SH-SY5Y (cell line): Measurements from ENCODE around the gene C8A.

Source experiments
- GATA2 ChIP-seq: IDR thresholded peaks from 2 replicates; pipeline ENCODE4 v1.6.1; 2011; ENCODE audit warnings: mild to moderate bottlenecking, low read depth, low read length
- GATA3 ChIP-seq: IDR thresholded peaks from 2 replicates; pipeline ENCODE4 v1.6.1; 2011; ENCODE audit warnings: low read depth, mild to moderate bottlenecking, low read length, moderate library complexity

Gene C8A

GRCh38 chr1:56940039-56940438 lies 85.4 kb downstream of the C8A start:
- TF ChIP-seq GATA2 (no peak), GATA3 (no peak)

- TF ChIP-seq GATA3 (no peak), GATA2 (no peak)
Measured at GRCh38 chr1:56948403-56949023, 93.9 kb downstream of the C8A start.

GRCh38 chr1:56952501-56952900 lies 97.9 kb downstream of the C8A start:
- TF ChIP-seq GATA3, result no peak
- no peak for TF ChIP-seq GATA2

- TF ChIP-seq GATA3, result no peak
- TF ChIP-seq GATA2, result no peak
Measured at GRCh38 chr1:56953386-56953785, 98.8 kb downstream of the C8A start.

GRCh38 chr1:56954664-56955063 lies 100.1 kb downstream of the C8A start:
- TF ChIP-seq GATA3, result no peak
- no peak for TF ChIP-seq GATA2

- TF ChIP-seq GATA3 (no peak), GATA2 (peak; percentile 36; the same call in 1 of the 2 replicates)
Measured at GRCh38 chr1:56957931-56958330, 103.3 kb downstream of the C8A start.

GRCh38 chr1:56958526-56958925 lies 103.9 kb downstream of the C8A start:
- no peak for TF ChIP-seq GATA3
- peak; percentile 28; the same call in 1 of the 2 replicates for TF ChIP-seq GATA2

GRCh38 chr1:56961426-56961825 lies 106.8 kb downstream of the C8A start:
- TF ChIP-seq GATA3 (no peak), GATA2 (no peak)

GRCh38 chr1:56963667-56964066 lies 109.1 kb downstream of the C8A start:
- TF ChIP-seq GATA3 (no peak), GATA2 (no peak)

- TF ChIP-seq GATA3 (no peak), GATA2 (no peak)
Measured at GRCh38 chr1:56964349-56965017, 109.9 kb downstream of the C8A start.

GRCh38 chr1:56965191-56965590 lies 110.6 kb downstream of the C8A start:
- TF ChIP-seq GATA3 (no peak), GATA2 (no peak)

- TF ChIP-seq GATA3 (no peak), GATA2 (no peak)
Measured at GRCh38 chr1:56965916-56966697, 111.5 kb downstream of the C8A start, which contains the start of gene C8B. C8B (minus strand) TSS chr1:56966015; CDS start chr1:56965948, 67 bp downstream.

- TF ChIP-seq GATA3, result no peak
- no peak for TF ChIP-seq GATA2
Measured at GRCh38 chr1:56966698-56966999, 112.1 kb downstream of the C8A start.

GRCh38 chr1:56967355-56967754 lies 112.8 kb downstream of the C8A start:
- TF ChIP-seq GATA3 (no peak), GATA2 (no peak)
